Osteoblast (primary cell): ENCODE data around the gene C8G. TPM values are rescaled to one million over a fixed set of nuclear protein-coding genes. Genes with fewer than 3 reads are reported as not detected.

Experiments used
- DNase-seq: peaks from one replicate; pipeline ENCODE4 v3.0.0; 2011; ENCODE audit warnings: low spot score, mixed read lengths; ENCODE audit not compliant: insufficient read length; ENCODE audit errors: missing footprints
- H2AFZ ChIP-seq: 2 replicates; pipeline ENCODE4 v1.6.0; 2011; ENCODE audit warnings: mild to moderate bottlenecking, low read length
- H3K27ac ChIP-seq: 2 replicates; pipeline ENCODE4 v1.5.1; 2011; ENCODE audit warnings: mild to moderate bottlenecking, low read depth, low read length, moderate library complexity
- H3K27me3 ChIP-seq: 2 replicates; pipeline ENCODE4 v1.6.0; 2012; ENCODE audit warnings: mild to moderate bottlenecking, control low read depth, inconsistent platforms, low read length, moderate library complexity; ENCODE audit not compliant: insufficient read depth
- H3K36me3 ChIP-seq: 2 replicates; pipeline ENCODE4 v1.5.1; 2011; ENCODE audit warnings: mild to moderate bottlenecking, low read length, control low read depth, moderate library complexity; ENCODE audit not compliant: insufficient read depth
- H3K4me1 ChIP-seq: 2 replicates; pipeline ENCODE4 v1.5.1; 2011; ENCODE audit warnings: mild to moderate bottlenecking, low read length, control low read depth, moderate library complexity; ENCODE audit not compliant: insufficient read depth
- H3K4me2 ChIP-seq: 2 replicates; pipeline ENCODE4 v1.6.0; 2011; ENCODE audit warnings: mild to moderate bottlenecking, low read length; ENCODE audit not compliant: insufficient read depth
- H3K4me3 ChIP-seq: fragments of 200-600 bp; sonication (generic); 3 replicates; pipeline ENCODE4 v1.5.1; 2012; ENCODE audit warnings: mild to moderate bottlenecking, low read length, inconsistent platforms; ENCODE audit not compliant: insufficient read depth
- H3K79me2 ChIP-seq: 2 replicates; pipeline ENCODE4 v1.6.0; 2012; ENCODE audit warnings: mild to moderate bottlenecking, low read length, control low read depth, inconsistent platforms; ENCODE audit not compliant: insufficient read depth
- H3K9me3 ChIP-seq: 2 replicates; pipeline ENCODE4 v1.5.1; 2011; ENCODE audit warnings: low read depth, low read length, control low read depth
- H4K20me1 ChIP-seq: 2 replicates; pipeline ENCODE4 v1.6.0; 2012; ENCODE audit warnings: mild to moderate bottlenecking, low read length, control low read depth; ENCODE audit not compliant: insufficient read depth
- total RNA-seq: library from RNA; depleted of rRNA; stranded (reverse); fragments of >200 nt; gene quantifications from 2 replicates; pipeline ENCODE4 v1.2.3, GENCODE V29; 2012
- TF ChIP-seq, protein P1 (sequence below): IDR thresholded peaks from 2 replicates; pipeline ENCODE4 v1.5.1; 2011; ENCODE audit warnings: mild to moderate bottlenecking, low read depth, low read length, moderate library complexity; ENCODE audit errors: extremely low read depth

C8G gene
- total RNA-seq, 1 donor = not detected

DNA sequence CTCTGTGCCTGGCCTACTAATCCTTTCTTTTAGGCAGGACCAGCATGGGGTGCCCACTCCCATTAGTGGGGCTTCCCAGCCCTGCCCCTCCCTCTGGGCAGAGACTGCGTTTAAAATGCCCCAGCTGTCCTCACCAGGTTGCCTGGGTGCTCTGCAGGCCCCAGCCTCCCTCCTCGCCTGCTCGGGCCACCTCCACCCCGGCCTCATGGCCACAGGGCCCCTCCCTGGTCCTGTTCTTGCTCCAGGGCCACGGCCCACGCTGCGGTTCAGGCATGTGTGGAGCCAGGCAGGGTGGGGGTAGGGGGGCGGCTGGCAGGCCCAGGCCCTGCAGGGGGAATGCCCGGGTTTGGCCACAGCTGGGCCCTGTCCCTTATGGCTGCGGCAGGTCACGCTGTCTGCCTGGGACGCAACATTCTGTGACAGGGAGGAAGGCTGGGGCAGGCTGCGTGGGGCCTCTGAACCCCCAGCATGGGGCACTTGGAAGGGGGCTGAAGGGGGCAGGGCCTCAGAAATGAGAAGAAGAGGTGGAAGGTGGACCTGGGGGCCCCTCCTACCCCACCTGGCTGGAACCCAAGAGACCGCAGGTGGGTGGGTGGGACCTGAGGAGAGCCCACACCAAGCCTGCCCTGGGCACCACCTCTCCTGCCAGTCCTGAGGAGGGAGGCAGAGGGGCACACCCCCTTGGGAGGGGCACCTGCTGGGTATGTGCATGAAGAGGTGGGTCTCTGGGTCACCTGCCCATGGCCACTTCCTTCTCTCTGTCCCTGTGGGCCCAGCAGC is 6.7 kb downstream of the C8G start, which contains the start of gene LCN12:
TSS of gene LCN12 (plus strand) at position 733 of the 780 bp plus-strand sequence. CDS start 55 bp downstream, outside the sequence.
- TF ChIP-seq, protein P1, sequence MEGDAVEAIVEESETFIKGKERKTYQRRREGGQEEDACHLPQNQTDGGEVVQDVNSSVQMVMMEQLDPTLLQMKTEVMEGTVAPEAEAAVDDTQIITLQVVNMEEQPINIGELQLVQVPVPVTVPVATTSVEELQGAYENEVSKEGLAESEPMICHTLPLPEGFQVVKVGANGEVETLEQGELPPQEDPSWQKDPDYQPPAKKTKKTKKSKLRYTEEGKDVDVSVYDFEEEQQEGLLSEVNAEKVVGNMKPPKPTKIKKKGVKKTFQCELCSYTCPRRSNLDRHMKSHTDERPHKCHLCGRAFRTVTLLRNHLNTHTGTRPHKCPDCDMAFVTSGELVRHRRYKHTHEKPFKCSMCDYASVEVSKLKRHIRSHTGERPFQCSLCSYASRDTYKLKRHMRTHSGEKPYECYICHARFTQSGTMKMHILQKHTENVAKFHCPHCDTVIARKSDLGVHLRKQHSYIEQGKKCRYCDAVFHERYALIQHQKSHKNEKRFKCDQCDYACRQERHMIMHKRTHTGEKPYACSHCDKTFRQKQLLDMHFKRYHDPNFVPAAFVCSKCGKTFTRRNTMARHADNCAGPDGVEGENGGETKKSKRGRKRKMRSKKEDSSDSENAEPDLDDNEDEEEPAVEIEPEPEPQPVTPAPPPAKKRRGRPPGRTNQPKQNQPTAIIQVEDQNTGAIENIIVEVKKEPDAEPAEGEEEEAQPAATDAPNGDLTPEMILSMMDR = no peak
- Histone ChIP-seq H3K4me1 (peaks cover 8% of the 10 kb centered on the region), H3K9me3 (no peaks in the 10 kb centered on the region), H3K36me3 (no peaks in the 10 kb centered on the region), H3K27ac (no peak within 1 kb of the TSS), H3K4me2 (no peak within 1 kb of the TSS), H3K79me2 (no peaks in the 10 kb centered on the region), H4K20me1 (no peaks in the 10 kb centered on the region), H2AFZ (no peak within 1 kb of the TSS), H3K27me3 (no peaks in the 10 kb centered on the region), H3K4me3 (no peak within 1 kb of the TSS)
- peak; percentile 76 for DNase-seq

DNA sequence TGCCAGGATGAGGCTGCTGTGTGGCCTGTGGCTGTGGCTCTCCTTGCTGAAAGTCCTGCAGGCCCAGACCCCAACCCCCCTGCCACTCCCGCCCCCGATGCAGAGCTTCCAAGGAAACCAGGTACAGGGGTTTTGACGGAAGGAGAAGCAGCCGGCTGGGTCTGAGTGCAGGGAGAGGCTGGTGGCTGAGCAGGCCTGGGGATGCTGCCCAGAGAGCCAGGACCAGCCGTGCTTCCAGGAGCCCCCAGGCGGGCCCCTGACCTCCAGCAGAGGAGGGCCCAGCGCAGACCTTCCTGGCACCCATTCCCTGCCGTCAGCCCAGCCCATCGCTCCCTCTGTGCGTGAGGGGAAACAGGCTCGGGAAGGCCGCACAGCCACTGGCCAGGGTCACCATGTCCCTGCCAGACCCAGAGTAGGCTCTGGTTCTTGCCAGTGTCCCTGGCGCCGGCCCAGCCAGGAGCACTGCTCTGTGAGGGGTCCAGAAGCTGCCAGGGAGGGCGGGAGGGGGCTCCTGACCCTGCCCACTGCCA is 7.3 kb downstream of the C8G start:
- H3K4me1 ChIP-seq = peaks cover 8% of the 10 kb centered on the region
- H3K27ac ChIP-seq = no peak overlapping the region
- no peak overlapping the region for H3K4me3 ChIP-seq
- no peaks in the 10 kb centered on the region for H3K79me2 ChIP-seq
- H3K36me3 ChIP-seq = no peaks in the 10 kb centered on the region
- no peak overlapping the region for H3K4me2 ChIP-seq
- DNase-seq = peak; percentile 90
- TF ChIP-seq, protein P1 = no peak
- H3K9me3 ChIP-seq = no peaks in the 10 kb centered on the region
- H2AFZ ChIP-seq = no peak overlapping the region
- H4K20me1 ChIP-seq = no peaks in the 10 kb centered on the region
- no peaks in the 10 kb centered on the region for H3K27me3 ChIP-seq

DNA sequence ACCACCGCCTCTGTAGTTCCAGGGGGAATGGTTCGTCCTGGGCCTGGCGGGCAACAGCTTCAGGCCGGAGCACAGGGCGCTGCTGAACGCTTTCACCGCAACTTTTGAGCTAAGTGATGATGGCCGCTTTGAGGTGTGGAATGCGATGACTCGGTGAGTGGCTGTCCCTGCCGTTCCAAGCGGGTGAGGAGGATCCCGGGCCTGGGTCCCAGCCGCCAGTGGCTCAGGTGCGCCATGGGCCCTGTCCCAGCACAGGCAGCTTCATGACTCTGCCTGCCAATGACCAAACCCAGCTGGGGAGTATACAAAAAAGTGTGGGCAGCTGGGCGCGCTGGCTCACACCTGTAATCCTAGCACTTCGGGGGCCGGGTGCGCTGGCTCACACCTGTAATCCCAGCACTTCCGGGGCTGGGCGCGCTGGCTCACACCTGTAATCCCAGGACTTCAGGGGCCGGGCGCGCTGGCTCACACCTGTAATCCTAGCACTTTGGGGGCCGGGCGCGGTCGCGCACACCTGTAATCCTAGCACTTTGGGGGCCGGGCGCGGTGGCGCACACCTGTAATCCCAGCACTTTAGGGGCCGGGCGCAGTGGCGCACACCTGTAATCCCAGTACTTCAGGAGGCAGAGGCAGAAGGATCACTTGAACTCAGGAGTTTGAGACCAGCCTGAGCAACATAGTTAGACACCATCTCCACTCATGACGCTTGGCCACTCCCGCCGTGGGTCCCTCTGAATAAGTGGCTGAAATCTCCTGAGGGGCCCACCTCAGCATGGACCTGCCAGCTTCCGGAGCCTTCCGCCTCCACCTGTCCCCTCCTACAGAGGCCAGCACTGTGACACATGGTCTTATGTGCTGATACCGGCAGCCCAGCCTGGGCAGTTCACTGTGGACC is 8.1 kb downstream of the C8G start:
- Histone ChIP-seq H3K4me2 (no peak overlapping the region), H3K4me1 (peaks cover 6% of the 10 kb centered on the region), H3K79me2 (no peaks in the 10 kb centered on the region), H3K36me3 (no peaks in the 10 kb centered on the region), H3K9me3 (no peaks in the 10 kb centered on the region), H3K27me3 (no peaks in the 10 kb centered on the region), H3K27ac (no peak overlapping the region), H3K4me3 (no peak overlapping the region), H4K20me1 (no peaks in the 10 kb centered on the region), H2AFZ (no peak overlapping the region)
- TF ChIP-seq, protein P1 = no peak
- DNase-seq = peak; percentile 83
